Choroid plexus epithelial cell (primary cell): Measurements from ENCODE around the gene ZGPAT.

Experiments used
- DNase-seq: peaks from one replicate; pipeline ENCODE4 v3.0.0-alpha.2; 2010; ENCODE audit warnings: low read depth
- H3K4me3 ChIP-seq: 2 replicates; pipeline ENCODE4 v1.5.1; 2011; ENCODE audit warnings: low read depth, mild to moderate bottlenecking, control low read depth, low read length, moderate library complexity
- TF ChIP-seq, protein P1 (sequence below): conservative IDR thresholded peaks from 2 replicates; pipeline ENCODE4 v1.5.1; 2011; ENCODE audit warnings: low read depth, mild to moderate bottlenecking, control low read depth, inconsistent platforms, low read length, moderate library complexity

The ZGPAT gene

DNA sequence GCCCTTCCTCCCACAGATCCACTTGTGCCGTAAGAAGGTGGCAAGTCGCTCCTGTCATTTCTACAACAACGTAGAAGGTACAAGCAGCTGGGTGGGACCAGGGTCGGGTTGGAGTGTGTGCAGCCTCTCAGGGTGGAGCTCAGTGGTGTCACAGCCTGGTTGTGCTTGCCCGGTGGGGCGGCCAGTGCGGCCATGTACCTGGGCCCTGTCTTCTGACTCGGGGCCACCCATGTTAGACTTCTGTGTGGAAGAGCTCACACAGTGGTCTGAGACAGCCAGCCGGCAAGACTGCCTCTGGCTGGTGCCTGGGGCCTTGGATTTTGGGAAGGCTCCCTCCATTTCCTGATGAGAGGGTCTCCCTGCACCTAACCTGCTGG, 45.0 kb upstream of the ZGPAT start:
- no peak for DNase-seq
- TF ChIP-seq, protein P1, sequence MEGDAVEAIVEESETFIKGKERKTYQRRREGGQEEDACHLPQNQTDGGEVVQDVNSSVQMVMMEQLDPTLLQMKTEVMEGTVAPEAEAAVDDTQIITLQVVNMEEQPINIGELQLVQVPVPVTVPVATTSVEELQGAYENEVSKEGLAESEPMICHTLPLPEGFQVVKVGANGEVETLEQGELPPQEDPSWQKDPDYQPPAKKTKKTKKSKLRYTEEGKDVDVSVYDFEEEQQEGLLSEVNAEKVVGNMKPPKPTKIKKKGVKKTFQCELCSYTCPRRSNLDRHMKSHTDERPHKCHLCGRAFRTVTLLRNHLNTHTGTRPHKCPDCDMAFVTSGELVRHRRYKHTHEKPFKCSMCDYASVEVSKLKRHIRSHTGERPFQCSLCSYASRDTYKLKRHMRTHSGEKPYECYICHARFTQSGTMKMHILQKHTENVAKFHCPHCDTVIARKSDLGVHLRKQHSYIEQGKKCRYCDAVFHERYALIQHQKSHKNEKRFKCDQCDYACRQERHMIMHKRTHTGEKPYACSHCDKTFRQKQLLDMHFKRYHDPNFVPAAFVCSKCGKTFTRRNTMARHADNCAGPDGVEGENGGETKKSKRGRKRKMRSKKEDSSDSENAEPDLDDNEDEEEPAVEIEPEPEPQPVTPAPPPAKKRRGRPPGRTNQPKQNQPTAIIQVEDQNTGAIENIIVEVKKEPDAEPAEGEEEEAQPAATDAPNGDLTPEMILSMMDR: no peak

DNA sequence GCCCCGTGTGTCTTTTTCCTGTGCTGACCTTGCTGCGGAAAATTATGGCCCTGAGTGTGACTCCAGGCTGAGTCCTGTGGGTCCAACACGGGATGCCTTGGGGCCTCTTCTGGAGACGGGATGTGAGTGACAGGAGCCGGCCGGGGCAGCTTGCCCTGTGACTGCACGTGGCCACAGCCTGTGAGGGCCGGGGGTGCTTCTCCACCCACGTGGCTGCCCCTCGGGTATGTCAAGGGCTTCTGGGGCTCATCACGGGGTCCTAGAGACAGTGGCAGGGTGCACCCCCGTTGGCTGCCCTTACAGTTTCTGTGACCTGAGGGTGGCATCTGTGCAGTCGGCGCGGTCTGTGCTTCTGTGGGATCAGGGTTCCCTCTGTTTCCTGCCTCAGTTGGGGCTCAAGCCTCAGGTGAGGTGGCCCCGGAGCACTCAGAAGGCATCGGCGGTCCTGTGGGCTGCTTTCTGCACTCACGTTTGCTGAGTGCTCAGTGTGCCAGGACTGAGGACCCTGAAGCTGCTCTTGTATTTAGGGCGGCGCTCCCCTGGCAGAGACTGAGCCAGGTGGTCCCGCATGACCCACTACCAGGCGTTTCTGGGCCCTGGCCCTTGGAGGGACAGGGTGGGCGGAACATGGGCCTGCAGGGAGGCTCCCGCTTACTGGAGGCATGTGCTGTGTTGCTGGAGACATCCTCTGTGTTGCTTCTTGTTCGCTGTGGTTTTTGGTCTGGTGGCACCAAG, 44.3 kb upstream of the ZGPAT start:
- TF ChIP-seq, protein P1: no peak
- DNase-seq: no peak
- no peak overlapping the region for H3K4me3 ChIP-seq

More for the DNA sequence above, 45.0 kb upstream of the ZGPAT start:
- H3K4me3 ChIP-seq: no peak overlapping the region

DNA sequence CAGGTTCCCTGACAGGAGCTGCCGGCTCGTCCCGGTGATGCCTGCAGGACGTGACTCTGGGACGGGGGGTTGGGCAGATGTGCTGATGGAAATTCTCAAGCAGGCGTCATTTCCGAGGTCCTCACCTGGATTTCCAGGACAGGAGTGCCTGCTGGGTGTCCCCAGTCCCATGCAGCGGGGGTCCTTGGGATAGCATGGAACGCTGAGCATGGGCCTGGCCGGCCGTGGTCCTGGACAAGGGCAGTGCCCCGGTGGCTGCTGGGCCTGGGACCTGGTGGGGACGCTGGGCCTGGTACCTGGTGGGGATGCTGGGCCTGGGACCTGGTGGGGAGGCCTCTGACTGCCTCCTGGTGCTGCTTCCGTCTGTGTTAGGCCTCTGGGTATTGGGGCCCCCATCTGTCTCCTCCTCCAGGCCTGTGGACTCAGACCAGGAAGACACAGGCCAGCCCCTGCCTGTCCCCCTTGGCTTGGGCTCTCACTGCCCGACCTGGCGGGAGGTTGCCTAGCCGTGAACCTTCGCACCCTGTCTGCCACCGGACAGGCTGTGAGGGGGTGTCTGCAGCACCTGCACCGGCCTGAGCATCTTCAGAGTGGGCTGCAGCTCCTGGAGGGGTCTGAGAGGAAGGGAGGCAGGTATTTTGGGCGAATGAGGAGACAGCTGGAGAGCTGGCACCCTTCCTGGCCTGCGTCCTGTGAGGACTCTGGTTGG, 43.5 kb upstream of the ZGPAT start:
- TF ChIP-seq, protein P1: no peak
- no peak overlapping the region for H3K4me3 ChIP-seq
- no peak for DNase-seq

DNA sequence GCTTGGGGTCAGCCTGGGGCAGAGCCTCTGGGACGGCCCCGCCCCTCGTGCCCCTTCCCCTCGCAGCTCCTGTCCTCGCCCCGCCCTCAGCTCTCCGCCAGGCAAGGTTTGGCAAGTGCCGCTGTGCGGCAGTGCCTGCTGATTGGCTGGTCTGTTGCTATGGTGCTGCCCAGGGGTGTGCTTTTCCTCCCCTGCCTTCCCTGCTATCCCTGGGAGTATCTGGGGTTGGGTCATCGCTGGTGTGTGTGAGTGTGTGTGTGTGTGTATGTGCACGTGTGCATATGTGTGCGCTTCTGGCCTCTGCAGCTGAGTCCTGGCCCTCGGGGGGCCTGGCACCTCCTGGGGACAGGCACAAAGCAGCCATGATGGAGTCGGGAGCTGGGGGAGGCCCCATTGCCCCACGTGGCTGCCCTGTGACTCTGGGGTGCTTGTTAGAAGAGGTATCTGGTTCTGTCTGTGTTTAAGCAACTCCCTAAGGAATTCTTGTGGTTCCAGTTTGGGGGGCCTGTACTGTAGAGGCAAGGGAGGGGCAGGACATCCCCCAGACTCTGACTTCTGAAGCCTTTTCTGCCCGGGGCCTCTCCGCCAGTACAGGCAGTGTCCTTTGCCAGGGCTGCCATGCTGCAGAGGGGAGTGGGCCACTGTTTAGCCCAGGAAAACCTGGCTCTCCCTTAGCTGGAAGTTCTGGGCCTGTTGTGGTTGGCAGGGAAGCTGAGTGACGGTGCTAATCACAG, 42.8 kb upstream of the ZGPAT start:
- DNase-seq: no peak
- TF ChIP-seq, protein P1: no peak
- no peak overlapping the region for H3K4me3 ChIP-seq

DNA sequence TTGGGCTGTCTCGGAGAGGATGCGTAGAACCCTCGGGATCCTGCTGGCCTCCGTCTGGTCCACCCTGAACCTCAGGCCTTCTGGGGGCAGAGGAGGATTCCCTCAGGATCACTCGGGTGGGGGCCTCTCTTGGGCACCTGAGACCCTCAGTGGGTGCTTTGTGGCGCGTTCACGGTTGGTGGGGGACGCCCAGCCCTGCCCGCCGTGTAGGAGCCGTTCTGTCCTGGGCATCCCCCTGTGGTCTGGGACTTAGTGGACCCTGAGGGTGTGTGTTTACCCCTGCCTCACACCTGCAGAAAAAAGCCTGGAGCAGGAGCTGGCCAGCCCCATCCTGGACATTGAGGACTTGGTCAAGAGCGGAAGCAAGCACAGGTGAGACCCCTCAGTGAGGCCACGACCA, 42.1 kb upstream of the ZGPAT start:
- no peak overlapping the region for H3K4me3 ChIP-seq
- DNase-seq: no peak
- TF ChIP-seq, protein P1: no peak

DNA sequence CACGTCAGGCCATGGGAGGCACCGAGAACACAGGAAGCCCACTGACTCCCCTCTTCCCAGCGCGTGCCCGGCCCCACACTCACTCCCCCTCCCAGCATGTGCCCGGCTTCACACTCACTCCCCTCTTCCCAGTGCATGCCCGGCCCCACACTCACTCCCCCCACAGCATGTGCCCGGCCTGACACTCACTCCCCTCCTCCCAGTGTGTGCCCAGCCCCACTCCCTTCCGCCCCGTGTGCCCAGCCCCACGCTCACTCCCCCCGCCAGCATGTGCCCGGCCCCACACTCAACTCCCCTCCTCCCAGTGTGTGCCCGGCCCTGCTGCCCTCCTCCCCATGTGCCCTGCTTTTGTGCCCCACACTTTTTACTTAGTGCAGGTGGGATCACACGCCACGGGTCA, 40.0 kb upstream of the ZGPAT start:
- no peak overlapping the region for H3K4me3 ChIP-seq
- TF ChIP-seq, protein P1: no peak
- DNase-seq: no peak
